K562 (cell line): ENCODE results near the gene CIAO3. TPM values are rescaled to one million over a fixed set of nuclear protein-coding genes. Genes with fewer than 3 reads are reported as not detected.

Experiments used
- ATAC-seq: fragments of 200-7000 bp; cut with Tn5 transposase; 3 replicates; pipeline ENCODE4 v1.9.1; 2020; ENCODE audit warnings: moderate library complexity
- BruUV-seq: library from RNA; stranded (reverse); fragments of 400-500 nt; replicated peaks from 2 replicates; lab custom pipeline; 2021; lab: Mats Ljungman, UMichigan
- CTCF ChIA-PET: fragments of 300-600 bp; formaldehyde crosslinking; extraction: SDS; loops from one replicate; lab custom pipeline; 2021; ENCODE audit warnings: low intra/inter-chr PET ratio; lab: Yijun Ruan, JAX
- POLR2A ChIA-PET: fragments of 300-600, 350-650 bp; sonication (Branson Sonifier 250); formaldehyde crosslinking; extraction: SDS; loops from one replicate; lab custom pipeline; 2021; ENCODE audit warnings: antibody characterized with exemption, inconsistent platforms; lab: Yijun Ruan, JAX
- DNase-seq, 4 experiments: peaks; one replicate each; pipeline versions ENCODE4 v3.0.0 to v3.0.0-alpha.2; 2011 to 2018; ENCODE audit warnings: low spot score in 3 of 4, mixed read lengths in 3 of 4; ENCODE audit errors: extremely low read depth in 1 of 4
- FAIRE-seq: peaks from 2 replicates; lab custom pipeline; 2011; peaks lifted over from hg19 to GRCh38; lab: Jason Lieb, UNC
- H2AFZ ChIP-seq: 2 replicates; pipeline ENCODE4 v1.6.0; 2011; ENCODE audit warnings: low read depth, low read length, control low read depth, inconsistent platforms
- H3K27ac ChIP-seq: fragments of 200-600 bp; 3 replicates; pipeline ENCODE4 v1.8.0; 2011; ENCODE audit warnings: low read depth, mild to moderate bottlenecking, control low read depth, inconsistent platforms, low read length, moderate library complexity, mixed read lengths; ENCODE audit errors: extremely low read depth
- H3K27me3 ChIP-seq, 2 experiments: fragments of 300-600 bp in 1 of 2; 2 replicates in 1 of 2; 3 replicates in 1 of 2; pipeline versions ENCODE4 v1.6.0 to v1.8.0; 2011; ENCODE audit warnings: inconsistent platforms in 2 of 2, low read length in 2 of 2, mild to moderate bottlenecking in 1 of 2, mixed read lengths in 1 of 2, moderate library complexity in 1 of 2; ENCODE audit not compliant: control insufficient read depth in 2 of 2, insufficient read depth in 2 of 2
- H3K36me3 ChIP-seq: fragments of 300-600 bp; 3 replicates; pipeline ENCODE4 v1.8.0; 2011; ENCODE audit warnings: mild to moderate bottlenecking, low read length, inconsistent platforms; ENCODE audit not compliant: control insufficient read depth, insufficient read depth
- H3K4me1 ChIP-seq, 2 experiments: fragments of 200-600 bp in 1 of 2; replicated peaks in 1 of 2; 2 replicates in 1 of 2; 3 replicates in 1 of 2; pipeline versions ENCODE4 v1.5.1 to v1.8.0; 2011; ENCODE audit warnings: inconsistent platforms in 2 of 2, low read length in 2 of 2, mild to moderate bottlenecking in 1 of 2, mixed read lengths in 1 of 2, moderate library complexity in 1 of 2; ENCODE audit not compliant: control insufficient read depth in 2 of 2, insufficient read depth in 2 of 2
- H3K4me2 ChIP-seq: 2 replicates; pipeline ENCODE4 v1.6.1; 2011; ENCODE audit warnings: low read length, control low read depth, inconsistent platforms, mixed read lengths; ENCODE audit not compliant: insufficient read depth
- H3K4me3 ChIP-seq: fragments of 200-600 bp; sonication (generic), shearing (Covaris generic); 2 replicates; pipeline ENCODE4 v1.5.1; 2016; ENCODE audit warnings: control low read depth, inconsistent platforms
- H3K79me2 ChIP-seq: fragments of 200-600 bp; 3 replicates; pipeline ENCODE4 v1.8.0; 2011; ENCODE audit warnings: low read length, inconsistent platforms; ENCODE audit not compliant: control insufficient read depth, insufficient read depth
- H3K9ac ChIP-seq, 2 experiments: 2 replicates each; pipeline versions ENCODE4 v1.6.0 to v1.6.1; 2011; ENCODE audit warnings: low read depth in 2 of 2, low read length in 2 of 2, control low read depth in 1 of 2, inconsistent platforms in 1 of 2, mild to moderate bottlenecking in 1 of 2, mixed read lengths in 1 of 2; ENCODE audit not compliant: insufficient read depth in 1 of 2
- H3K9me1 ChIP-seq: one replicate; pipeline ENCODE4 v1.6.0; 2011; ENCODE audit warnings: inconsistent platforms, mild to moderate bottlenecking, low read length, moderate library complexity; ENCODE audit not compliant: control insufficient read depth, insufficient read depth
- H3K9me3 ChIP-seq: replicated peaks from 2 replicates; pipeline ENCODE4 v1.5.1; 2011; ENCODE audit warnings: low read depth, low read length, inconsistent platforms; ENCODE audit not compliant: control insufficient read depth, insufficient read depth
- H4K20me1 ChIP-seq: replicated peaks from 2 replicates; pipeline ENCODE4 v1.6.1; 2011; ENCODE audit warnings: low read length, inconsistent platforms, mixed read lengths; ENCODE audit not compliant: control insufficient read depth, insufficient read depth
- MEF2D ChIP-seq: conservative IDR thresholded peaks from 2 replicates; pipeline ENCODE4 v1.6.1; 2016; ENCODE audit warnings: low read depth, missing genetic modification characterization, missing compliant biosample characterization
- NFXL1 ChIP-seq: fragments of 450-650 bp; formaldehyde crosslinking; IDR thresholded peaks from 2 replicates; pipeline ENCODE4 v1.4.0; 2021; ENCODE audit warnings: mild to moderate bottlenecking
- ZNF263 ChIP-seq: sonication (generic); formaldehyde crosslinking; IDR thresholded peaks from 2 replicates; pipeline ENCODE4 v1.8.0; 2022; ENCODE audit warnings: mild to moderate bottlenecking, missing genetic modification reagents, borderline replicate concordance
- ZNF316 ChIP-seq: fragments of 450-650 bp; IDR thresholded peaks from 2 replicates; pipeline ENCODE4 v1.6.1; 2016
- WGBS: fragments of 100-300 bp; shearing (Covaris generic); methylation state at CpG from one replicate; pipeline ENCODE4 v1.1.6; 2016; ENCODE audit warnings: low coverage, mixed read lengths; ENCODE audit not compliant: insufficient coverage; ENCODE audit errors: missing lambda C conversion rate; 5-methylcytosine and 5-hydroxymethylcytosine counted together
- in situ Hi-C: fragments of 300-500 bp; cut with MboI; formaldehyde crosslinking; loops from 4 replicates; pipeline ENCODE4 v1.15.0; 2018; ENCODE audit warnings: inconsistent platforms, mixed read lengths
- intact Hi-C: fragments of 100-400 bp; cut with micrococcal nuclease; formaldehyde crosslinking; loops from 2 replicates; pipeline ENCODE4 v1.14.2; 2022
- polyA plus RNA-seq, 8 experiments: library from polyadenylated mRNA; depleted of rRNA in 4 of 8; stranded (reverse) in 5 of 8; unstranded in 3 of 8; fragments of >200 nt; fragmentation: Nextera tagmentation in 2 of 8; fragmentation: Illumina TruSeq in 1 of 8; extraction: Ambion mirVana in 2 of 8; extraction: Trizol in 1 of 8; gene quantifications; 2 replicates each; pipeline versions ENCODE4 v1.2.1 to v1.2.3, GENCODE V29; 2011 to 2014; ENCODE audit warnings: inconsistent platforms in 1 of 8, missing spikeins in 1 of 8
- total RNA-seq, 7 experiments: library from RNA; depleted of rRNA in 6 of 7; stranded (reverse); fragments of >200 nt in 6 of 7; fragmentation: Illumina TruSeq in 2 of 7; extraction: Trizol in 2 of 7; gene quantifications; 2 replicates each; pipeline versions ENCODE4 v1.2.1 to v1.2.3, GENCODE V29; 2011 to 2021; ENCODE audit warnings: low replicate concordance in 1 of 7

The CIAO3 gene
- total and polyA plus RNA-seq, 9 of the 15 experiments (the other 6 are each of a cell fraction or from before 2014, with no cell fraction given): 2.2 to 35.6 (median 18.7) TPM

GRCh38 chr16:708959-709358 lies 31.8 kb downstream of the CIAO3 start:
- H3K9me1 ChIP-seq: no peaks in the 10 kb centered on the region
- no peak overlapping the region for H3K27ac ChIP-seq
- no TSS peak for BruUV-seq
- peaks cover 24% of the 10 kb centered on the region; the same call in 1 of the 2 replicates for H4K20me1 ChIP-seq
- H3K36me3 ChIP-seq: no peaks in the 10 kb centered on the region
- intact Hi-C loops: no loop called here
- H3K79me2 ChIP-seq: no peaks in the 10 kb centered on the region
- peaks cover 0 to 18% of the 10 kb centered on the region in 2 experiments; a peak in 2 of 5 replicates for H3K27me3 ChIP-seq
- peaks cover 0 to 64% of the 10 kb centered on the region in 2 experiments; a peak in 3 of 5 replicates for H3K4me1 ChIP-seq
- no peak overlapping the region for H2AFZ ChIP-seq
- TF ChIP-seq MEF2D (no peak), ZNF263 (CRISPR knock-in tag) (peak; percentile 97)
- POLR2A ChIA-PET: interaction anchor here (0.5 to 1.0 kb wide), 3 partner anchors 11 to 27 kb away, joined by 3 to 4 read pairs (median 4); no protein-coding TSS in a partner anchor
- FAIRE-seq (no peak), ATAC-seq (no peak), DNase-seq (no peak)
- H3K4me2 ChIP-seq: no peak overlapping the region
- no peak overlapping the region for H3K4me3 ChIP-seq
- H3K9me3 ChIP-seq: no peaks in the 10 kb centered on the region
- H3K9ac ChIP-seq: no peak overlapping the region
- in situ Hi-C loops: no loop called here
- 10% methylated on average over 4 of the region's 4 CpGs for WGBS
- CTCF ChIA-PET: interaction anchor here (4.5 kb wide), 1 partner anchor 76 kb away, joined by 73 read pairs; no protein-coding TSS in a partner anchor

- Histone ChIP-seq H4K20me1 (peaks cover 26% of the 10 kb centered on the region; the same call in 1 of the 2 replicates), H3K27me3 (peaks cover 0 to 27% of the 10 kb centered on the region in 2 experiments; a peak in 3 of 5 replicates), H3K36me3 (no peaks in the 10 kb centered on the region), H3K9ac (no peak overlapping the region), H3K4me3 (no peak overlapping the region), H3K79me2 (no peaks in the 10 kb centered on the region), H2AFZ (no peak overlapping the region), H3K4me1 (peaks cover 0 to 65% of the 10 kb centered on the region in 2 experiments; a peak in 3 of 5 replicates), H3K9me1 (no peaks in the 10 kb centered on the region), H3K27ac (no peak overlapping the region), H3K9me3 (no peaks in the 10 kb centered on the region), H3K4me2 (no peak overlapping the region)
- DNase-seq (no peak), ATAC-seq (no peak), FAIRE-seq (no peak)
- WGBS: 0% methylated on average over 3 of the region's 3 CpGs
- no peak for TF ChIP-seq ZNF316
- peak; percentile 93 for TF ChIP-seq ZNF263 (CRISPR knock-in tag)
- no peak for TF ChIP-seq NFXL1 (CRISPR knock-in tag)
- ChIA-PET CTCF (interaction anchor here (0.6 kb wide), 1 partner anchor 81 kb away, joined by 5 read pairs; no protein-coding TSS in a partner anchor), POLR2A (interaction anchor here (0.7 to 1.0 kb wide), 3 partner anchors 28 to 171 kb away, joined by 3 read pairs; no protein-coding TSS in a partner anchor)
- intact Hi-C loops: no loop called here
- in situ Hi-C loops: no loop called here
- BruUV-seq: no TSS peak
Observed at GRCh38 chr16:708019-708418, 32.8 kb downstream of the CIAO3 start.
